NCI-H1694 (cell line): ENCODE data around the gene VANGL2.

Experiments used
- DNase-seq: peaks from one replicate; lab custom pipeline; 2025; lab: John Stamatoyannopoulos, UW

Gene VANGL2

DNA sequence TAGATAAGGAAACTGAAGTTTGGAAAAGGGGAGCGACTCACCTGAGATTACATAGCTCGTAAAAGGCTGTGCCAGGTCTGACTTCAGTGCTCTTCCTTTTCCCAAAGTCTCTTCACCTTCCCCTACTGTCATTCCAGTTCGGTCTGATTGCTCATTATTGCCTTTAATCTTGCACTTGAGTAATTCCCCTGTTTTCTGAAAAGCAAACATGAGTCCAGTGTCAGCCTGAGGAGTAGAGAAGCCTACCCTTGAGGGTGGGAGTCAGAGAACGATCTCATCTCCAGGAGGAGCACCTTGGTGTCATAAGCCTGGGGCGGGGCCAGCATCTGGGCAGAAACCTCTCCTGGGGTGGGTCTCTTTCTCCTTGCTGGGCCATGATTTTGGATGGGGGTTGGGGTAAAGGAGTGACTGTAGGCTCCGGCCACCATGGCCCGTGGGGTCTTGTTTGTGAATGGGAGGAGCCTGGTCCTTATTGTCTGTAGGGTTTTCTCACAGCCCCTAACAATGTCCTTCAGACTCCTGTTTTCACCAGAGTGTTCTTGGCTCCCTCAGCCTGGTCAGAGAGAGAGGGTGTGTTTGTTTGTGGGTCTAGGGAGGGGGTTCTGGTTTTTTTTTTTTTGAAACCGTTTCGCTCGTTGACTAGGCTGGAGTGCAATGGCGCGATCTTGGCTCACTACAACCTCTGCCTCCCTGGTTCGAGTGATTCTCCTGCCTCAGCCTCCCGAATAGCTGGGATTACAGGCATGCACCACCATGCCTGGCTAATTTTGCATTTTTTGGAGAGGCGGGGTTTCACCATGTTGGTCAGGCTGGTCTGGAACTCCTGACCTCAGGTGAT lies 6.0 kb downstream of the VANGL2 start:
- no peak for DNase-seq

DNA sequence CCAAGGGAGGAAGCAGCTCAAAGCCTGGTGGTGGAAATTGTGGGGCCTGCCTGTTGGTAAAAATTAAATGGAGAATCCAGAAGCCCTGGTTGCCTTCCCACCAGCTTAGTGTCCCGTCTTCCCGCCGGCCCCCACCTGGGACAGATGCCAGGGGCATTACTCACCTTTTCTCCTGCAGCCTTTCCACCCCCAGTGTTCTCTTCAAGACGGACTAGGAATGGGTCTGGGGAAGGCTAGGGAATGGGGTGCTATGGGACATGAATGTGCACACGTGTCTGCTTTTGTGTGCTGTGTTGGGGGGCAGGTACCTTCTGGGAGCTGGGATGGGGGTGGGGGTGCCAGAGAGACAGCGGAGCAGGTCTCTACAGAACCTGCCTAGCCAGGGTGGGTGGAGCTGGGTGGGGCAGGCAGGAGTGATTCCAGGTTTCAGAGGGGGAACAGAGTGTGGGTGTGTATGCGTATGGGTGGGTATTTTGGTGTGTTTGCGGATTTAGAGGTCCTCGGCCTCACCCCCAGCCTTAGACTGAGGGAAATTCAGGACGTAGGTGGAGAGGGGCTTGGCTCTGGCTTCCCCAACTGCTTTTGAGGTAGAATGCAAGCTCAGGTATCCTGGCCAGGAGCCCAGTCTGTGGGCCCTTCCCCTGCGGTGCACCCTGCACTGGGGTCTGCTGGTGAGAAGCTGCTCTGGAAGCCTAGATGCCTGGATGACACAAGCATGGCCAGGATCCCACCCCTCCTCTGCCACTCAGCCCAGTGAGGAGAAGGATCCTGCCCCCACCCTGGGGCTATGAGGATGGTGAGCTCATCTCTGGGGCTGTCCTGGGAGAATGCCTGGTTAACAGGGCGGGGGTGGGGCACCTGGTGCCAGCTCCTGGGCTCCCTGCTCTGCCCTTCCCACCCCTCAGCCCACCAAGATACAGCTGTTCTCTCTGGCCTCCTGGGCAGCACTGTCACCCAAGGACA lies 7.8 kb downstream of the VANGL2 start:
- no peak for DNase-seq

DNA sequence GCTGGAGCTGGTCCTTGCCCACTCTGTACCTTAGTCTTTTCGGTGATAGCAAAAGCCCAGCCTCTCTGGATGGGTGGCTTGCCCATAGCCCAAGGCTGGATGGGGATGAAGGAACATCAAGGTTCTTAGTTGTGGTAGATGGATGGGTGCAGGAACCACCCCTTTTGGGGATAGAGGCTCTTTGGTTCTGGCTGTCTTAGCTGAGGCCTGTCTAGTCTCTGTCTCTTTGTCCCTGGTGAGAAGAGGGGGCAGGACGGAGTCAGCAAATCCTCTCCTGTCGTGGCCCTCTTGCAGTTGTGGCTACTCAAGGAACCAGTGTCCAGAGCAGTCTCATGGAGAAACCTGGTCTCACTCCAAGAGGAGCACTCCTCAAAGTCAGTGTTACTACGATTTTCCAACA lies 8.5 kb downstream of the VANGL2 start:
- DNase-seq: no peak

DNA sequence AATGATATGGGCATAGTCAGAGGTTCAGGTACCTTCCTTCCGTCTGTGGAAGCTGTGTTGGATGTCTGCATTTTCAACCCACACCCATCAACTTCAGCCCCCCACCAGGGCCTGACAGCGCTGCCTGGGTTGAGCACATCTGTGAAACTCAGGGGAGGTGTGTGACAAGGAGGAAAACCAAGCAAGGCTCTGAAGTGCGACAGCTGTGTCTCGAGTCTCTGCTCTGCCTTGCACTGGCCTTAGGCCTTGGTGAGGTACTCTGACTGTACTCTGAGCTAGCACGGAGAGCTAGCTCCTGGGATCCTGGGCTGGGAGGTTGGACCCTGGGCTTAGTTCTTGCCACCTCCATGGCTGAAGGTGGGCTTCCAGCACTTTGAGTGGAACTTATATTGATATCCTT lies 9.1 kb downstream of the VANGL2 start:
- no peak for DNase-seq

DNA sequence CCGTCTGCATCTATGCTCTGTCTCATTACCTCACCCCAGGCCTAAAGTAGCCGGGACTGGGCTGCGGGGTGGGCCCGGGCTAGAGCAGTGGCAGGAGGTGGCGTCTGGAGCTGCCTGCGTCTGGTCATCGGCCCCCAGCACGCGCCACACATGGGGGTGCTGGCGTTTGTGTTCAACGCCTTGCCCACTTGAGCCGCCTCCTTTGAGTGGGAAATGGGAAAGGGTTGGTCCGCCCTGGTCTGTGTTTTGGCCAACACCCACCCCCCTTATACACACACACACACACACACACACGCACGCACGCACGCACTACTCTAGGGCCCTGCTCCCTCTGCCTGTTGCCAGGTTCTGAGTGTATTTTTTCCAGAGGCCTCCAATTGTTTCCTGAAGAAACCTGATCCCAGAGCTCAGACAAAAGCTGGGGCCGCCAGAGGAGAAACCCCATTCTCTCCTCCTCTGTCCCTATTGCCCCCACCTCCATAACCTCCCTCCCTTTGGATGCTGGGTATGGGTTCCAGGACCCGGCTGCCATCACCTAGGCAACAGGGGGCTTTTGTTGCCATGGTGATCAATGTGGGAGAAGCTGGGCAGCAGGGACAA lies 10.1 kb downstream of the VANGL2 start:
- DNase-seq: no peak

DNA sequence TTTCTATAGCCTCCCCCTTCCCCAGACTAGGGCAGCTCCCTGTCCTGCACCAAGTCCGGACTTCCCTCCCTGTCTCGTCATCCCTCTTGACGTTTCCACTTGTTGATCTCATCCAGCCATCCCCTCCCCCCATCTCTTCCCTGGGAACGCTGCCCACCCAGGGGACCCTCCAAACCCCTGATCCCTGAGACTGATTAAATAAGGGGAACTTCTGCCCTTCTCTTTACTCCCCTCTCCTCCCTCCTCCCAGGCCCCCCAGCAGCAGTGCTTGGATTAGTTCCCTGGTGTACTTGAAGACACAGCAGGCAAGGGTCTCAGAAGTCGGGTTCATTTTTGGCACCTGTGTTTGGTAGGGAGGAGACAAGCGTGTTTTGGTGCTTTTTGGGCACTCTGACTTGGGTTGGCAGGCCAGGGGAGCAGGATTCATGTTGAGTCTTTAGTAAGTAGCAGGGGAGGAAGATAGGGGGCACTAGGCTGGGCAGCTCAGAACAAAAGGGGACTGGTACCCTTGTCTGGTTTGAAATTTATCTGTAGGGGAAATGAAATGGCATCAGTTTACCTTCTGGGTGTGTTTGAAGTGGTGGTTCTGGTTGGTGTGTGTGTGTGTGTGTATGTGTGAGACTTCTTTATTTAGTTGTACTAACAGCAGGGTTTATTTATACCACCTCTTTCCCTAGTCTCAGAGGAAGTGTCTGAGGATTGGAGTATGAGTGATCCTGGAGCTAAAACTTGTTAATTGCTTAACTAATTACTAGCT lies 11.1 kb downstream of the VANGL2 start:
- DNase-seq: no peak

DNA sequence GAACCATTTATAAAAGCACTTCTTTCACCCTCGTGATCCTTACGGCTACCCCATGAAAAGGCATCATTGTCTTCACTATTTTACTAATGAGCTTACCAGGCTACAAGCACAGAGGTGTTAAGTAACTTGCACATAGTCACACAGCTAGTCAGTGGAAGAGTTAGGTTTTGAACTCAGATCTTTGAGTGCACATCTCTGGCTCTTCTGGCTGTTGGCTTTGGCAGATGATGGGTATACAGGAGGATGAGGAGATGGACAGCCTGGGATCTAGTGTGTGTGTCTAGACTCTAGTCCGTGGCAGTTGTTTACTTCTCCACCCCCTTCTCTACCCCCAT lies 11.6 kb downstream of the VANGL2 start:
- DNase-seq: no peak

DNA sequence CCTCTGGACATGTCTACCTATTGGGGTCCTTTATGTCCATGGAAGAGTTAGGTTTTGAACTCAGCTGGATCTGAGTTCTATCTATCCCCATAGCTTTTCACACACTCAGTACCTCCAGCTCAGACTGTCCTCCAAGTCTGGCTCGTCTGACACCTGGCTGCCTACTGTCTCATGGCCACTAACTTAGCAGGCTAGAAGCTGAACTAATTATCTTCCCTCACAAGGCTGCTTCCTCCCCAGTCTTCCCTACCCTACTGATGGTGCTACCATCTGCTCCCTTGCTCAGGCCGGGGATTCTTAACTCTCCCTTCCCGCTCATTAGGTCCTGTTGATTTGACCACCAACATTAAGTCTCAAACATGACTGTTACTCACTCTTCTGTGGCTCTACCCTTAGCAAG lies 13.4 kb downstream of the VANGL2 start:
- no peak for DNase-seq

DNA sequence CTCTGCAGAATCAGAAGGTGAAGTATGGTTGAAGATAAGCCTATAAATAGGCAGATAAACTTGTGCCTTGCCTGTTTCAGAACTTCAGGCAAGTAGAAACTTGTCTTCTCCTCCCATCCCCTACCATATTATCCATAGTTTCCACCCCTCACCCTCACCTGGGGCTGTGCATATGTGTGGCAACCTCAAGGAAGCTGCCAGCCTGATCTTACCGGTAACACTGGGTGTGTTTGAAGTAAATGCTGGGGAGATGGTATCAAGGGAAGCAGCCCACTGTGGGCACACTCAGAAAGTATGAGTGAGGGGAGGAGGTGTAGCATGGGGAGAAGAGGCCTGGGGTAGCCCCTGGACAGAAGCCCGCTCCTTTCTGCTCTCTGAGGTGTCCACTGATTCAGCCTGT lies 14.5 kb downstream of the VANGL2 start:
- no peak for DNase-seq

DNA sequence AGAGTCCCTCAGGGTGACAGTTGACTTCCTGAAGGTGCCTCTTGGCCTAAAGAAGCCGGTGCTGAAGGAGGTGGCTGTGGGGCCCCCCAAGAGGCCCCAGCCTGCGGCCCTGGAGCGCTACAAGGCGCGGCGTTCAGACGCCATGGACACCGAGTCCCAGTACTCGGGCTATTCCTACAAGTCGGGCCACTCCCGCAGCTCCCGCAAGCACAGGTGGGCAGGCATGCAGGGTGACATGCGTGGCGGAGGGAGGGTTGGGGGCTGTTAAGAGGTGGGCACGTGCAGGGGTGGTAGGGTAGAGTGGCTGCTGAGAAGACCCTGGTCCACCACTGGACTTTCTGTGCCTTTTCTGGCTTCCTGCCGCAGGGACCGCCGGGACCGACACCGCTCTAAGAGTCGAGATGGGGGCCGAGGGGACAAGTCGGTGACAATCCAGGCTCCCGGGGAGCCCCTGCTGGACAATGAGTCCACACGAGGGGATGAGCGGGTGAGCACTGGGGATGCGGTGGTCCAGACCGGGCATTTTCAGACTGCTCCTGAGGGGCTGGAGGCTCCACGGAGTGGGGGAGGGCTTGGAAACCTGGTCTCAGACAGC lies 15.4 kb downstream of the VANGL2 start:
- no peak for DNase-seq

DNA sequence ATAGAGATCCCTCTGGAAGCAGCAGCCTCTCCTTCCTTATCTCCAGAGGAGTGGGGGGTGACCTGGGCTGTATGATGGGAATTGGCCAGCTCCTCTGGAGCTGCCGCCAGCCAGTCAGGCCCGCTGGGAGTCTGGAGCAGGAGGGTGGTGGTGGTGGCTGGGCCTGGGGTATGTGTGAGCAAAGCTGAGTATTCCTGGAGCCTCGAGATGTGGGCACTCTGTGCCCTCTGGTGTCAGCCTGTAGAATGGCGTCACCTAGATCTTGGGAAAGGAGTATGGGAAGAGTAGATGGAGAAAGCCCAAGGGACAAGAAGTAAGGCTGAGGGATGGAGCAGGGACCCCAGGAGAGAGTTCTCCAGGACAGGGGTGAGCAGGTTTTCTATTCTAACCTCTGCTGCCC lies 16.0 kb downstream of the VANGL2 start:
- peak; percentile 100 for DNase-seq

DNA sequence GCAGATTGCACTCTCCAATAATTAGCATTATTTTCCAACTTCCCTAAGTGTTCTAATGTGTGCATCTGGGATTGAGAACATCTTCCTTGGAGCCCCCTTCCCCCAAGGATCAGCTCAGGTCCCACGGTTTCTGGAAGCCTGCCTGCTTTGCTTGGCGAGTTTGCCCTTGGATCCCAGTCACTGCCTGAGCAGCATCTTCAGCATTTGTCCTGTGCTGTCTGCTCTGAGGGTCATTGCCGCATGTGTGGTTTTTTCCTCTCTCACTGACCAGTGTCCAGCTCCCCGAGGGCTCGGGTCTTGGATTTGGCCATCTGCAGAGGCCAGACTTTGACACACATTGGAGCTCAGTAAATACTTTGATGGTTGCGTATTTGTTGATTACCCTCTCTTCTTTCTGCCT lies 18.1 kb downstream of the VANGL2 start:
- DNase-seq: no peak

DNA sequence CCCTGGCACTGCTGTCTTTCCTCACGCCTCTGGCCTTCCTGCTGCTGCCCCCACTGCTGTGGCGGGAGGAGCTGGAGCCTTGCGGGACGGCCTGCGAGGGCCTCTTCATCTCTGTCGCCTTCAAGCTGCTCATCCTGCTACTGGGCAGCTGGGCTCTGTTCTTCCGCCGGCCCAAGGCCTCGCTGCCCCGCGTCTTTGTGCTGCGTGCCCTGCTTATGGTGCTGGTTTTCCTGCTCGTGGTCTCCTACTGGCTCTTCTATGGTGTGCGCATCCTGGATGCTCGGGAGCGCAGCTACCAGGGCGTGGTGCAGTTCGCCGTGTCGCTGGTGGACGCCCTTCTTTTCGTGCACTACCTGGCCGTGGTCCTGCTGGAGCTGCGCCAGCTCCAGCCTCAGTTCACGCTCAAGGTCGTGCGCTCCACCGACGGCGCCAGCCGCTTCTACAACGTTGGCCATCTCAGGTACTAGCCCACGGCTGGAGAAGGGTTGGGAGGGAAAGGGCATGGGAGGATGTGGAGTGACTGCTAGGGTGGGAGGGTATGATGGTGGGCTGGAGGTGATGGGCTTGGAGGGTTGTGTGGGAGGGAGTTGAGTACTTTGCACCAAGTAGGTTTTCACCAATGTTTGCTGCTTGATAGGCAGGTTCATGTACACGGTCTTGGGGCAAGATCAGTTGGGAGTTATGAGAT lies 18.9 kb downstream of the VANGL2 start:
- no peak for DNase-seq

DNA sequence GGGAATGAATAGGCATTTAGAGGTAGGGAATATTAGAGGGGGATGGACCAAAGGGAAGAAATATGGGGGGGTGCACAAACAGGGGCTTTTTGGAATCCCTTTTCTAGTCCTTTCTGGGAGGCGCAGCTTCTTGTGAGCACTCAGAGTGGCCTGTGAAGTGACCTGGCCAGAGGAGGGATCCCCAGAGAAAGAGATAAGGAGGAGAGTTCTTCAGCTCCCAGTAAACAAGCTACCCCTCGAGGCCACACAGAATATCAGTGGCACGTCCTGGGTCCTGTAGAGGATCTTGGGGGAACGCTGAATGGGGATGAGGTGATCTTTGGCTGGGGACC lies 19.4 kb downstream of the VANGL2 start:
- no peak for DNase-seq

DNA sequence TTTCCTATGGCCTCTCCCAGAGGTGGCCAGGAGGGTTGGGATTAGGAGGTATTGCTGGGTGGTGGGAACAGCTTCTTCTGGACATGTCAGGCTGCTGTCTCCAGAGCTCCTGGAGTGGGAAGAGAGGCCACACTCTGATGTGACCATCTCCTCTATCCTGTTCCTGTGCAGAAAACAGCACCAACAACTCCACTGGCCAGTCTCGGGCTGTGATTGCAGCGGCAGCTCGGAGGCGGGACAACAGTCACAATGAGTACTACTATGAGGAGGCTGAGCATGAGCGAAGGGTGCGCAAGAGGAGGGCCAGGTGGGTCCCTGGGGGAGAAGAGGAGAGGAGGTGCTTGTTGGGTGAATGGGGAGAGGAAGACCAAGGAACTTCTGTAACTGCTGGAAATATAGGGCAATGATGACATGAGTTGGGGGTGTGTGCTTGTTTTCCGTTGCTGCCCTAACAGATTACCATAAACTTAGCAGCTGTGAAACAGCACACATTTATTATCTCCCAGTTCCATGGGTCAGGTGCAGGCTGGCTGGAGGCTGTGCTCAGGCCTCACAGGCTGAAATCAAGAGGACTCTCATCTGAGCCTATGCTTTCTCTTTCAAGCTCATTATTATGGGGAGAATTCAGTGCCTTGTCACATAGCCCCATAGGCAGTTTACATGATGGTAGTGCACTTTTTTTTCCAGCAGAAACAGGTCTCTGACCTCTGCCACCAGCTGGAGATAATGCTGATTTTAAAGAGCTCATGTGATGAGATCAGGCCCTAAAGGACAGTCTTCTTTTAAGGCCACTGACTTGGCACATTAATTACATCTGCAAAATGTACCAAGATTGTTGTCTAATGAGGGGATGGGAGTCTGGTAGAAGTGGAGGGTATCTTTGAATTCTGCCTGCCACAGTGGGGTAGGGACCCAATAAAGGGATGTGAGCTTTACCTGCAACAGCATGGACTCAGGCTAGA lies 20.8 kb downstream of the VANGL2 start:
- no peak for DNase-seq

DNA sequence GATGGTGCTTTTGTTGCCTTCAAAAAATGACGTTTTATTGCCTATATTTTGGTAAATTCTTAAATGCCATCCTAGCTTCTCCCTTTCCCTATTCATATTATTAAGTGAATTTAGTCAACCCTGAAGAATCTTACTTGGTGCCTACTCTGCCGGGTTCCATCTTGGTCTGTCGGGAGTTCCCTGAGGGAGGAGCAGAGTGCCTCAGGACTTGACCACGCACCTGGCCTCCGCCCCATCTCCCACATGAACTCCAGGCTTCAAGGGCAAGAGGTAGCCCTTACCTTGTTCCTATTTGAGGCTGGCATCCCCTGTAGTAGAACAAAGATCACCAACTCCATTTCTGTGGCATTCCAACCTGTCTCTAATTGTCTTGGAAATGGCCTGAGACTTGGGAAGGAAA lies 21.5 kb downstream of the VANGL2 start:
- no peak for DNase-seq

DNA sequence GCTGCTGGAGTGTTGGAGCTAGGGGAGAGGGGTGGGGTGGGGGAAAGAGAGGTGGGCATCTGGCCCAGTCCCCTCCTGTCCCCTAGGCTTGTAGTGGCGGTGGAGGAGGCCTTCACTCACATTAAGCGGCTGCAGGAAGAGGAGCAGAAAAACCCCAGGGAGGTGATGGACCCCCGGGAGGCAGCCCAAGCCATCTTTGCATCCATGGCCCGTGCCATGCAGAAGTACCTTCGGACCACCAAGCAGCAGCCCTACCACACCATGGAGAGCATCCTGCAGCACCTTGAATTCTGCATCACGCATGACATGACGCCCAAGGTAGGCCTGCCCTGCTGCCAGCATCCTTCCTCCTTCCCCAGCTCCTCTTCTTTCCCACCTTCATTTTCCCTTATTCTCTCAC lies 23.6 kb downstream of the VANGL2 start:
- no peak for DNase-seq

DNA sequence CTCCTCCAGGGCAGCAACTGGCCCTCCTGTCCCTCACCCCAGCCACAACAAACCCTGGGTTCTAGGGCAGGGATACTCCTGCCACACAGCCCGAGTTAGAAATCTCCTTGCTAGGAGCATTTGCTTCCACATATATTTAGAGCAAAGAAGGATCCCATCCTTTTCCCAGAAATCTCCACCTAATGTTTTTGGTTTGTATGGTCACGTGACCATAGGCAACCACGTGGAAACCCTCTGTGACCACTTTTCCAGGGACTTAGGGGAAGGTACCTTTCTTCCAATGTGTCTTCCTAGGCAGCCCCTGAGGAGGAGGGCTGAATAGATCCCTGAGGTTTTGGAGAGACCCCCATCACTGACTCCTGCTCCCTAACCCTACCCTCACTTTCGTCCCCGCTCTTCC lies 25.5 kb downstream of the VANGL2 start:
- no peak for DNase-seq

DNA sequence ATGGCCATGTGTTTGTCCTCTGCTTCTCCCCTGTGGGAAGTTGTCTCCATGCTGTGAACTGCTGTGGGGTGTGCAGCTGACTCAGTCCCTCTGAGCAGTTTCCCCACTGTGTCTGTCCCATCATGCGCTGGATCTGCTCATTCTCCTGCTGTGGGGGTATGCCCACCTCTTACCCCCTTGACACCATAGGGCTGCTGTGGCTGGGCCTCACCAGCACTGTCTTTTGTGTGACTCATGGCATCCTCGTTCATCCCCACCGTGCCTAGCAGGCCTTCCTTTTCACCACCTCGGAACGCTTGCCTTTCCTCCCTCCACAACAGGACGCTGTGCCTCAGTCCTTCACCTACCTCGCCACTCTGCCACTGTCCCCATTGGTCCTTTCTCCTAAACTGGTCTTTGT lies 27.3 kb downstream of the VANGL2 start:
- no peak for DNase-seq

DNA sequence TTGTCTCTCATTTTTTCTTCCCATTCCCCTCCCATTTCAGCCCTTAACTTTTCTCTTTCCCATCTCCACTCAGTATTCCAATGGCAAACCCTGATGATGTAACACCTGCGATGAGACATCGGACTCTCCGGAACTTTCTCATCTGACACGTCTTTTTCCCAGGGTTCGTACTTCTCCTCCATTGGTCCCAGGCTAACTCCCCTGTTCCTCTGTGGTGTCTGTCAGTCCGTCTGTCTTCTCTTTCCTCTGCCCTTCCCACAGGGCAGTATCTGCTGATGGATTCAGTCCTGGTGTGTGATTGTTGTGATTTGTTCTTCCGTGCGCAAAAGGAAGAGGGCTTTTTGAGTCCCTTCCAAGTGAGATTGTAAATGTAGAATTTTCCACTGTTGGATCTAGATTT lies 27.7 kb downstream of the VANGL2 start:
- no peak for DNase-seq
